ENCODE results near the gene TENM3.

Gene TENM3

GRCh38 chr4:182697094-182697493, 453.9 kb downstream of the TENM3 start:
- TF ChIP-seq CTCF (IDR thresholded peaks at IDR 0.05; ENCODE audit: low read depth, low read length) = no peak
- H3K4me3 ChIP-seq (ENCODE audit: low read depth, low read length) = no peak overlapping the region

DNA sequence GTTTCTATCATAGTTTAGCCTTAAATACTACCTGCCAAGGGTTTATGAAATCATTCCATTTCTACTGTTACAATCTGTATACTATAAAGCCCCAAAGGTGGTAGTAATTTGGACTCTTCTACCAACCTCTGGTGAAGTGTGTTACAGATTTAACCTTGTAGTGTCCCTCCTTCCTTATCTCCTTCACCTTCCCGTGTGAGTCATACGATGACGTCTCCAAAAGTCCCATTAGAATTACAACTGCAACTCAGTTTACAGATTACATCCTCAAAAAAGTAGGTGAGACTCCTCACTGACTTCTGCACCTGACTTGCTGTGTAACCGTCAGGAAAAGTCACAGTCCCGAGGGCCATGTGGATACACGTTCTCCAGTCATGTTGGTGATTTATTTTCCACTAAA, 455.0 kb downstream of the TENM3 start:
- no peak overlapping the region for H3K4me3 ChIP-seq (ENCODE audit: low read depth, low read length)
- TF ChIP-seq CTCF (IDR thresholded peaks at IDR 0.05; ENCODE audit: low read depth, low read length) = no peak

DNA sequence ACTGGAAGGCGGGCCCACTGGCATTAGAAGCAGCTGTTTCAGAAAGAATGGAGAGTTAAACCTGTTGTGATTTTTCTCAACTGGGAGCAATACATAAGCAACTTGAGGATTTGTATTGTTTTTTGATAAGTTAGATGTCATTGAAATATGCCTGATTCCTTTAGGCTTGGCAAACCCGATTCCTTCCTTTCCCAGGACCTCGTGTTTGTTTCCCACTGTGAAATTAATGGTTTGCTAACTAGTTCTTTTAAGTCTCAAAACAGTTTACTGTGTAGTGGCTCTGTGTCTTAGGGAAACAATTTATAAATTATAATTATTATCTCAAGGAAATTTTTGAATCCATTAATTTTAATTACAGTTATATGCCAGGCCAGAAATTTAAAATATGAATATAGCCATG, 456.0 kb downstream of the TENM3 start:
- TF ChIP-seq CTCF (IDR thresholded peaks at IDR 0.05; ENCODE audit: low read depth, low read length) = no peak
- H3K4me3 ChIP-seq (ENCODE audit: low read depth, low read length) = no peak overlapping the region

- no peak overlapping the region for H3K4me3 ChIP-seq (ENCODE audit: low read depth, low read length)
- no peak for TF ChIP-seq CTCF (IDR thresholded peaks at IDR 0.05; ENCODE audit: low read depth, low read length)
These were observed 456.6 kb downstream of the TENM3 start for GRCh38 chr4:182699795-182700194.

DNA sequence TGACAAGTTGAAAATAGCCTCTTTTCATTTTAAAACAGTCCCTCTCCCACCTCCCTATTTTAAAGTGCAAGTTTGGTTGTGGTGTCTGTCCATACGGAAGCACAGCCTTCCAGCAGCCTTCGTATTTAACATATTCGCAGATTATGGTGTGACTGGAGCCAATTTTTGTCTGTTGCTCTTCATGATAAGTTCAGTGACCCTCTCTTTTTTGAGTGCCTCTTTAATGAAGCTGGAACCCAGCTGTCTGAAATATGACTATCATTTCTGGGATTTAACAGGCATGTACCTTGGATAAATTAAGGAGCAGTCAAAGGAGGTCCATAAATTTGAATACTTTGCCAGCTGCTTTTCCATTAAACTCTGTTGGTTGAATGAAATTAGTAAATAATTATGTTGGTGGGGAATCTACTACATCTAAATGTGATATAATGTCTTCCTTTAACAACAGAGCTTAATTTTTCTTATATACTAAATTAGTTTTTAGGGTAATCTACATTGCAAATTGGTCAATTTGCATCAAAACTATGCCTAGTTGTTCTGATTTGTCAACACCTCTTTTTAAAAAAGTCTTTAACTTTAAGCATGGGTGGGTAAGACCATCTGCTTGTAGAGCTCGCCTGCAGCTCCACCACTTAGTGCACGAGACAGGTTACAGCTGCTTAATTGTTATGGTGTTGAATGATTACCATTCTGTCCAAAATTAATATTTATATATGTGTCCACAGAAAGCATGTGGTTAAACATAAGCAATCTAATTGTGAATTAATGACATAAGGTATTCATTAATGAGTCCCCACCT, 457.4 kb downstream of the TENM3 start:
- no peak for TF ChIP-seq CTCF (IDR thresholded peaks at IDR 0.05; ENCODE audit: low read depth, low read length)
- no peak overlapping the region for H3K4me3 ChIP-seq (ENCODE audit: low read depth, low read length)

DNA sequence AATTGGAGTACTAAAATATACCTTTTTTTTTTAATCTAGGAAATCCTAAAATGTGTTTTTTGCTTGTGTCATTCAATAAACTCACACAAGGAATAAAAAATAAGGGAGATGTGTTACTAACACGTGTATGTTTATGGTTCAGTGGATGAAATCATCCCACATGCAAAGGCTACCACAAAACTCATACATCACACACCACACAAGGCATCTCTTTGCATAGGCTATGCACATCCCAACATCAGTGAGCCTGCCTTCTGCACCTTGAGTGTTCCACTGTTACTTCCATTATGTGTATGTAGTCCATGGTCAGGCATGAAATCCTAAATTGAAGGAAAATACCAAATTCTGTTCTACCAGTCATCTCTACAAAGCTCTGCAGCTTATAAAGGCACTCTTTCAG, 460.9 kb downstream of the TENM3 start:
- no peak overlapping the region for H3K4me3 ChIP-seq (ENCODE audit: low read depth, low read length)
- no peak for TF ChIP-seq CTCF (IDR thresholded peaks at IDR 0.05; ENCODE audit: low read depth, low read length)

GRCh38 chr4:182704948-182705347, 461.7 kb downstream of the TENM3 start:
- no peak for TF ChIP-seq CTCF (IDR thresholded peaks at IDR 0.05; ENCODE audit: low read depth, low read length)
- no peak overlapping the region for H3K4me3 ChIP-seq (ENCODE audit: low read depth, low read length)
